T-helper 2 cell treated with Interferon-gamma antibody and Interleukin-4, amounts not matched to agents 100 ng/mL and 5 ng/mL, for 36 hours (primary cell): ENCODE results near the gene SLC30A10. TPM values are rescaled to one million over a fixed set of nuclear protein-coding genes. Genes with fewer than 3 reads are reported as not detected.
"Not testable (repeated sequence)": the region's sequence is repeated elsewhere in the genome, so short reads cannot be mapped to it uniquely, and the experiment has no call there.

Experiments used
- intact Hi-C: fragments of 100-400 bp; cut with micrococcal nuclease; formaldehyde crosslinking; loops from one replicate; pipeline ENCODE4 v1.15.1; 2023
- total RNA-seq: library from RNA; stranded (reverse); gene quantifications from 2 replicates; pipeline ENCODE4 v1.2.3, GENCODE V29; 2022

SLC30A10 gene
- total RNA-seq, 1 donor from 2014 or later, result not detected

- intact Hi-C loops, result no loop called here
These were observed 398 bp upstream of the SLC30A10 start for GRCh38 chr1:219928791-219929118.

- intact Hi-C loops, result no loop called here
These were observed 930 bp downstream of the SLC30A10 start for GRCh38 chr1:219927298-219927955.

- intact Hi-C loops, result no loop called here
These were observed 1.9 kb downstream of the SLC30A10 start for GRCh38 chr1:219926363-219926998.

GRCh38 chr1:219924342-219924741 lies 4.0 kb downstream of the SLC30A10 start:
- intact Hi-C loops, result no loop called here

- intact Hi-C loops, result no loop called here
These were observed 10.4 kb downstream of the SLC30A10 start for GRCh38 chr1:219917851-219918466.

GRCh38 chr1:219917281-219917680 lies 11.1 kb downstream of the SLC30A10 start:
- intact Hi-C loops, result no loop called here

- intact Hi-C loops, result no loop called here
These were observed 12.1 kb downstream of the SLC30A10 start for GRCh38 chr1:219916257-219916656.

- intact Hi-C loops, result no loop called here
These were observed 15.2 kb downstream of the SLC30A10 start for GRCh38 chr1:219913005-219913770.

- intact Hi-C loops, result no loop called here
These were observed 17.6 kb downstream of the SLC30A10 start for GRCh38 chr1:219910716-219911115.

GRCh38 chr1:219909476-219909875 lies 18.9 kb downstream of the SLC30A10 start:
- intact Hi-C loops, result no loop called here

- intact Hi-C loops, result no loop called here
These were observed 20.2 kb downstream of the SLC30A10 start for GRCh38 chr1:219908170-219908569.

GRCh38 chr1:219907772-219908070 lies 20.6 kb downstream of the SLC30A10 start:
- intact Hi-C loops, result no loop called here

- intact Hi-C loops, result no loop called here
These were observed 21.2 kb downstream of the SLC30A10 start for GRCh38 chr1:219906924-219907771.

- intact Hi-C loops, result not testable (repeated sequence)
These were observed 21.8 kb downstream of the SLC30A10 start for GRCh38 chr1:219906565-219906923.

- intact Hi-C loops, result no loop called here
These were observed 22.8 kb downstream of the SLC30A10 start for GRCh38 chr1:219905524-219905923.

- intact Hi-C loops, result no loop called here
These were observed 23.4 kb downstream of the SLC30A10 start for GRCh38 chr1:219904934-219905333.

- intact Hi-C loops, result no loop called here
These were observed 24.9 kb downstream of the SLC30A10 start for GRCh38 chr1:219903353-219903871.

- intact Hi-C loops, result no loop called here
These were observed 25.4 kb downstream of the SLC30A10 start for GRCh38 chr1:219902951-219903350.

- intact Hi-C loops, result no loop called here
These were observed 27.5 kb downstream of the SLC30A10 start for GRCh38 chr1:219900882-219901281.

- intact Hi-C loops, result no loop called here
These were observed 28.2 kb downstream of the SLC30A10 start for GRCh38 chr1:219900201-219900600.

- intact Hi-C loops, result no loop called here
These were observed 30.0 kb downstream of the SLC30A10 start for GRCh38 chr1:219898375-219898774.
